IPS DF 19.7 (cell line): Measurements from ENCODE around the gene SLC4A4.

Experiments used
- DNase-seq: peaks from one replicate; pipeline ENCODE4 v3.0.0-alpha.2; 2013; ENCODE audit warnings: low read depth, low spot score

Gene SLC4A4

GRCh38 chr4:71338846-71339593, at the start of gene SLC4A4:
Gene SLC4A4, plus strand, starts transcription at chr4:71339020.
- no peak for DNase-seq

DNA sequence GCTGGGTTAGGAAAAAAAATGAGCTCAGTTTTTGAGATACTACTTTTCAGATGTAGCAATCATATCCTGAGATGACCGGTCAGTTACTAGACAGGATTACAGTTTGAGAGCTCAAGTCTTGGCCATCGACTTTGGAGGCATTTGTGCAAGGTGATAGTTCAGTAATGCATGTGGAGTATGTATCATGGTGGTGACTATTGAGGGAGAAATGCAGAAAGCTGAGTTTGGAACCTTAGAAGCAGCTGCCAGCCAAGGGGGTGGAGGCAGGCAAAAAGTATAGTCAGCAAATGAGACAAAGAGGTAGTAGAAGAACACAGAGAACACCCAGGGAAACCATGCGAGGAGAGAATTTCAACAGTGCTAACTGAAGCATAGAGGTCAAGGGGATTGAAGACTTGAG, 48.7 kb upstream of the SLC4A4 start:
- DNase-seq = no peak

- no peak for DNase-seq
Measured at GRCh38 chr4:71290476-71290875, 48.3 kb upstream of the SLC4A4 start.

- no peak for DNase-seq
Measured at GRCh38 chr4:71292228-71292627, 46.6 kb upstream of the SLC4A4 start.

DNA sequence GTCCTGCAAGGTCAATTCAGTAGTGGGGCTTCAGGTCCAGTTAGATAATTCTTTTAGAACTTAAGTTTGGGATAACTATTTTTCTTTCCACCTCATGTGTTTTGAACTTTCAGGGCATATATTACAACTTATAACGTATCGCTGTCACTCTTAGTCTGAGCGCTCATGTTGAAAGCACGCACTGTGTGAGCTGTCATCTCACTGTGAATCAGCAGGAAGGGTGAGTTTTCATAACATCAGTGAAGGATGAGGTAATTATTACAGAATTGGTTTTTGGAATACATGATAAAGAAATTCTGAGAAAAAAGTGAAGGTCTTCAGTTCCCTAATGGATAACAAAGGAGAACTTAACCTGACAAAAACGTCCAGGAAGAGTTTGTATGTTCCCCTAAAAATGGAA, 45.1 kb upstream of the SLC4A4 start:
- no peak for DNase-seq

- DNase-seq = no peak
Measured at GRCh38 chr4:71294301-71294700, 44.5 kb upstream of the SLC4A4 start.

DNA sequence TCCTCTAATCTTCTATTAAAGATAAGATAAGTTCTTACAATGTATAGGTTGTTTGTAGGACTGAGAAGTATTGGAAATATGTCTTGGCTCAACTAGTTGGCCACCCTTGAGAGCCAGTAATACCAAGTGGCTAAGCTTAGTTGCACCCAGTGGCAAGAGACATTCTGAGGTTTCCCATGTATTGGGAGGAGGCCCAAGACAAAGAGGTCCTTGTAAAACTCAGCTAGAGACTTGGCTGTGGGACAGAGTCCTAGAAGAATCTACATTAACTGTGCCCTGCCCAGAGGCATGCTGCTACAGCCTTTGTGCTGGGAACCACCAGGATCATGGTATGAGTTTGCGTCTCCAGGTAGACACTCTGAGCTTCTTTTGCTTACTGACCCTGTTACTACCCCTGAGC, 41.9 kb upstream of the SLC4A4 start:
- DNase-seq = no peak

- DNase-seq = no peak
Measured at GRCh38 chr4:71300362-71300761, 38.5 kb upstream of the SLC4A4 start.

- DNase-seq = no peak
Measured at GRCh38 chr4:71300964-71301363, 37.9 kb upstream of the SLC4A4 start.

DNA sequence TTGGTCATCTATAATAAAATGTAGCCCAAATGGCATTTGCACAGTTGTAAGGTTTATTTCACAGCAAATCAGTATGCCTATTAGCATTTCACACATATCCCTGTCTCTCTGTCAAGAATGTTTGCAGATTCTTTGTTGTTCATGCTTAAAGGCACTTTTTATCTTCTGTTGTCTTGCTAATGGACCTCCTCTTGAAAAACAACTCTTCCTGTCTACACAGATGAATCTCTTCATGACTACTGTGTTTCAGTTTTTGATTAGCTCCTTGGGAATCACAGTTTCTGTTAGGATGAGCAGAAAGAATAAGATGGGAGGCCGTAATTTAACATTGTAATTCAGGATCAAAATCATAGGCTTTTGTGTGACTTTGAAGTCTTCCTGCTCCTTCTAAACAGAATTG, 35.5 kb upstream of the SLC4A4 start:
- DNase-seq = no peak

DNA sequence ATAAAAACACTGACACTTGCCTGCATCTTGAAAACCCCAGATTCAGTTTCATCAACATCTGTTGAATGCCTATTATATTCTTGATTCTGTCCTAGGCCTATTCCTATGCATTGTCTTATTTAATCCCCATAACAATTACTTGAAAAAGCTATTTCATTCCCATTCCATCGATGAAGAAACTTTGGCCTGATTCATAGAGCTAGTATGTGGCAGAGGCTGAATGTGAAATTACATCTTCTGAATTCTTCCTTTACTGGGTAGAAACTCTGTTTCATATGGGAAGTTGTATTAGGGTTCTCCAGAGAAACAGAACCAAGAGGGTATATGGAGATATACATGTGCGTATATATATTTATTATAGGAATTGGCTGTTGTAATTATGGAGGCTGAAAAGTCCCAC, 35.0 kb upstream of the SLC4A4 start:
- no peak for DNase-seq

DNA sequence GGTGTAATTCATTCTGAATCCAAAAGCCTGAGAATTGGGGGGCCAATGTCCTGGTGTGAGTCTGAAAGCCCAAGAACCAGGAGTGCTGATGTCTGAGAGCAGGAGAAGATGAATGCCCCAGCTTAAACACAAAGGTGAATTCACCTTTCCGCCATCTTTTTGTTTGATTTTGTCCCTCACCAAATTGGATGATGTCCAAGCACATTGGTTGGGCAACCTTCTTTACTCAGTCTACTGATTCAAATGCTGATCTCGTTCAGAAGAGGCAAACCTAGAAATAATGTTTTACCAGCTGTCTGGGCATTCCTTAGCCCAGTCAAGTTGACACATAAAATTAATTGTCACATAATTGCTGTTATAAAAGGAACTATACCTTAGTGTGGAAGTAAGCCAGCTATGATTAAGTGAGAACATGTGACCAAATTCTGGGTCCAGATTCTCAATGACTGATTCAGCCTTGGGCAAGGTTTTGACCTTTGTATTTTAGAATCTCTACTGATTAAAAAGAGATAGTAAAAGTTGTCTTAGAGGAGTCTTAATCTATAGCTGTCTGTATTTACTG, 34.5 kb upstream of the SLC4A4 start:
- DNase-seq = no peak

DNA sequence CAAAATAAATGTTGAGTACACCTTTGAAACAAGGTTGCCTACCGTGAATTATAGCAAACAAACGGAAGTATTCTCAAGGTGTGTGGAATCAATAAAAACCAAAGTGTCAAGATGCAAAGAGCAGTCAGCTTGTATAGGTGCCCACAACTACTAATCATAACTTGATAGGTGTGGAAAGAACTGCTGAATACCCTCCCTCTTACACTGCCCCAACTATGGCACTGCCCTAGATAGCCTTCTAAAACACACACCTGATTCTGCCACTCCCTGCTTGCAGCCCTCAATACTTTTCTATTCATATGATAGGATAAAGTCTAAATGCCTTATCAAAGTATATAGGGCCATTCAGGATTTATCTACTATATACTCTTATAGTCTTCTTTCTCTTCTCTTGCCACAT, 31.1 kb upstream of the SLC4A4 start:
- DNase-seq = no peak

GRCh38 chr4:71322425-71322824, 16.4 kb upstream of the SLC4A4 start:
- no peak for DNase-seq

DNA sequence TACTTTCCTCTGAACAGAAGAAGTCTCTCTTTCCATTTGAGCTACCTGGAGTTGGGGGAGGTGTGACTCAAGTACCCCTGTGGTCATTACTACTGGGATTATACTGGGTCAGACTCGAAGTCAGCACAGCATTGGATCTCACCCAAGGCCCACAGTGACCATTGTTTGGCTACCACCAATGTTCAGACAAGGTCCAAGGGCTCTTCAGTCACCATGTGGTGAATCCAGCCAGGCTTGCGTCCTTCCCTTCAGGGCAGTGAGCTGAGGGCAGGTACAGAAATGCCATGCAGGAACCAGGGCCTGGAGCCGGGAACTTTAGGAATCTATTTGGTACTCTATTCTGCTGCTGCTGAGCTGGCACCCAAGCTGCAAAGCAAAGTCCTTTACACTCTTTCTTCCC, 5.5 kb upstream of the SLC4A4 start:
- no peak for DNase-seq

- no peak for DNase-seq
Measured at GRCh38 chr4:71333960-71334359, 4.9 kb upstream of the SLC4A4 start.

- no peak for DNase-seq
Measured at GRCh38 chr4:71334465-71334882, 4.3 kb upstream of the SLC4A4 start.

- no peak for DNase-seq
Measured at GRCh38 chr4:71343670-71344466, 5.0 kb downstream of the SLC4A4 start.

DNA sequence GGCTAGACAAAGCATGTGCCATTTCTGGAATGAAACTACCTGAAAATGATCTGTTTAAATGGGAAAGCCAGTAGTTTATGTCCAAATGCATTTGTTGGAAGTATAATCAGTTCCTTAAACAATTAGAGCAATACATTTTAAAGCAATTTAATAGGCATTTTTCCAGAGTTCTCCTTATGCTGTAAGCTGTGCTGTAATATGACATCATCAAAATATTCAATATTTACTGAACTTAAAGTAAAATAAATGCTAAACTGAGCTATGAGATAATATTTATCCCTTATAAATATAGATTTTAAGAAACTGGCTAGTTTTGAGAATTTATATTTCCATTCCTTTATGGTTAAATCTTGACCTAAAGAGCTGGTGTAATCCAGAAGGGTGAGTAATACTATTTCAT, 7.9 kb downstream of the SLC4A4 start:
- no peak for DNase-seq

DNA sequence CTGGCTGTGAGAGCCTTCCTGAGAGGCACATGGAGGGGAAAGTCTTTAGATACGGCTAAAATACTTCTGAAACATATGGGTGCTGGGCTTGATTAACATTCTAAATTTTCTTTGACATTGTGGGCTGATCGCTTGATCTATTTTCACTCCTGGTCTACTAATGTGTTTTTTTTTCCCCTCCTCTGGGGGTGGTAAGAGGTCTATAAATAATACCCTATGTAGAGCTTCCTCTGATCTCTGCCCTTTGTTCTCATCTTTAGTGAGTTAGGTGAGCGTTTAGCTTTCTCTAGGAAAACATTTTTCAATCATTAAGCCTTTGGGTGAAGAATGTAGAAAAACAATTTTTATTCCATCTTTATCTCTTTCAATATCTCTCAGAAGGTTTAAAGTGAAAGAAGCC, 9.8 kb downstream of the SLC4A4 start:
- DNase-seq = no peak

- DNase-seq = no peak
Measured at GRCh38 chr4:71355045-71355444, 16.2 kb downstream of the SLC4A4 start.

- no peak for DNase-seq
Measured at GRCh38 chr4:71355971-71356370, 17.2 kb downstream of the SLC4A4 start.
